ENCODE data around the gene BEND7. TPM values are rescaled to one million over a fixed set of nuclear protein-coding genes. Genes with fewer than 3 reads are reported as not detected.
"Not testable (repeated sequence)": the region's sequence is repeated elsewhere in the genome, so short reads cannot be mapped to it uniquely, and the experiment has no call there.

BEND7 gene
- total RNA-seq, 2 donors from 2014 or later, result 19.2 to 20.4 TPM

DNA sequence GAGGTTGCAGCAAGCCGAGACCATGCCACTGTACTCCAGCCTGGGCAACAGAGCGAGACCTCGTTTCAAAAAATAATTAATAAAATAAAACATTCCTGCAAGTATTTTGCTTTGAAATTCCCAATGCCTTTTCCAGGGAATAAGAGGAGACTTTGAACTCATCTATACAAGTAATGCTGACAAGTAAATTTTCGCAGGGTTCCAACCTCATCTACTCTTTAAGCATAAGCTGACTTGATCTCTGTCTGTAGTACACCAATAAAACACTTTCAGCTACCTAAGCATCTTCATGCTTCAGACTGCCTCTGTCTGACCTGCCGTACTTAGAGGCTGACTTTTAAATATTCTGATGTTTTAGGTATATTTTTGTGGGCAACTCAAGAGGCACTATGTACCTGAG, 13.7 kb upstream of the BEND7 start:
- DNase-seq, result no peak
- Histone ChIP-seq H3K9me3 (no peaks in the 10 kb centered on the region), H3K4me1 (no peaks in the 10 kb centered on the region), H3K36me3 (no peaks in the 10 kb centered on the region), H3K9ac (ENCODE audit: low read depth in 2 of 2, low read length in 2 of 2) (no peak overlapping the region), H3K27me3 (no peaks in the 10 kb centered on the region), H3K4me3 (no peak overlapping the region), H3K27ac (no peak overlapping the region)
- TF ChIP-seq, protein P1, sequence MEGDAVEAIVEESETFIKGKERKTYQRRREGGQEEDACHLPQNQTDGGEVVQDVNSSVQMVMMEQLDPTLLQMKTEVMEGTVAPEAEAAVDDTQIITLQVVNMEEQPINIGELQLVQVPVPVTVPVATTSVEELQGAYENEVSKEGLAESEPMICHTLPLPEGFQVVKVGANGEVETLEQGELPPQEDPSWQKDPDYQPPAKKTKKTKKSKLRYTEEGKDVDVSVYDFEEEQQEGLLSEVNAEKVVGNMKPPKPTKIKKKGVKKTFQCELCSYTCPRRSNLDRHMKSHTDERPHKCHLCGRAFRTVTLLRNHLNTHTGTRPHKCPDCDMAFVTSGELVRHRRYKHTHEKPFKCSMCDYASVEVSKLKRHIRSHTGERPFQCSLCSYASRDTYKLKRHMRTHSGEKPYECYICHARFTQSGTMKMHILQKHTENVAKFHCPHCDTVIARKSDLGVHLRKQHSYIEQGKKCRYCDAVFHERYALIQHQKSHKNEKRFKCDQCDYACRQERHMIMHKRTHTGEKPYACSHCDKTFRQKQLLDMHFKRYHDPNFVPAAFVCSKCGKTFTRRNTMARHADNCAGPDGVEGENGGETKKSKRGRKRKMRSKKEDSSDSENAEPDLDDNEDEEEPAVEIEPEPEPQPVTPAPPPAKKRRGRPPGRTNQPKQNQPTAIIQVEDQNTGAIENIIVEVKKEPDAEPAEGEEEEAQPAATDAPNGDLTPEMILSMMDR (IDR thresholded peaks at IDR 0.05), result no peak
- intact Hi-C loops (cut with DNase I), result no loop called here

DNA sequence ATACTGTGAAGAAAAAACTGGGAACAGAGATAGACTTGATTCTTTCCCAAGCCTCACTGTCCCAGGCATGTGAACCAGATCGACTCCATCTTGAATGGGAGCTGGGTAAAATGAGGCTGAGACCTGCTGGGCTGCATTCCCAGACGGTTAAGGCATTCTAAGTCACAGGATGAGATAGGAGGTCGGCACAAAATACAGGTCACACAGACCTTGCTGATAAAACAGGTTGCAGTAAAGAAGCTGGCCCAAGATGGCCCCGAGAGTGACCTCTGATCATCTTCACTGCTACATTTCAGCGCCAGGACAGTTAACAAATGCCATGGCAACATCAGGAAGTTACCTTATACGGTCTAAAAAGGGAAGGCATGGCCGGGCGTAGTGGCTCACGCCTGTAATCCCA, 9.2 kb upstream of the BEND7 start:
- not testable (repeated sequence) for DNase-seq; H3K27me3 ChIP-seq; H3K27ac ChIP-seq; H3K4me3 ChIP-seq; H3K4me1 ChIP-seq; H3K9ac ChIP-seq (ENCODE audit: low read depth in 2 of 2, low read length in 2 of 2); H3K9me3 ChIP-seq; H3K36me3 ChIP-seq
- intact Hi-C loops (cut with DNase I), result loop anchor here (5.0 kb wide), 1 partner anchor 166 kb away; no protein-coding TSS in a partner anchor

DNA sequence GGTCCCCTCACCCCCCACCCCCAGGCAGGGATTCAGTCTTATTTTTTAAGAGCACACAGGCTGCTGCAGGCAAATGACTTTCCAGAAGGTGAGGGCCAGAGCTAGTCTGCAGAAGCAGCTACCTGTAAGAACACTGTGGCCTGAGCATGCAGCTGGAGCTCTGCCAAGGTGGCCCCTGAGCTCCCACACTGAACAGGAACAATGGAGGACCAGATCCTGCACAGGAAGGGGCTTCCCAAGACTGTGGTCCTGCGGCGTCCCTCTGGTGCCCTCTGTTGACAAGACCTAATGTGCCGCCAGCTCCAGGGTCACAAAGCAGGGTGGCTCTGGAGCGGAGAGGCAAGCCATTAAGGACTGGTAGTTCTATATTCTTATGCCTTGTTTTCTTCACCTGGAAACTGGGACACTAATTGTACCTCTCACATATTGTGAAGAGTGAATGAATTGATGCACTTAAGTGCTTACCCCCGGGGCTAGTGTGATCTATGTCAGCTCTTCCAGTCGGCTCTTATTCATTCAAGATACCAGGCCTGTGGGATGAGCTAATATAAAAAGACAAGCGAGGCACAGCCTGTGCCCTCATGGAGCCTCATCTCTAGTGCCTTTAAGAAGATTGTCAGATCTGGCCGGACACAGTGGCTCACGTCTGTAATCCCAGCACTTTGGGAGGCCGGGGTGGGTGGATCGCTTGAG, 8.0 kb upstream of the BEND7 start:
- Histone ChIP-seq H3K27me3 (no peaks in the 10 kb centered on the region), H3K27ac (no peak overlapping the region), H3K36me3 (no peaks in the 10 kb centered on the region), H3K4me1 (no peaks in the 10 kb centered on the region), H3K9me3 (no peaks in the 10 kb centered on the region), H3K9ac (ENCODE audit: low read depth in 2 of 2, low read length in 2 of 2) (no peak overlapping the region), H3K4me3 (no peak overlapping the region)
- intact Hi-C loops (cut with DNase I), result loop anchor here (5.0 kb wide), 1 partner anchor 165 kb away; no protein-coding TSS in a partner anchor
- TF ChIP-seq, protein P1 (IDR thresholded peaks at IDR 0.05), result peak; percentile 52
- DNase-seq, result peak; percentile 51

DNA sequence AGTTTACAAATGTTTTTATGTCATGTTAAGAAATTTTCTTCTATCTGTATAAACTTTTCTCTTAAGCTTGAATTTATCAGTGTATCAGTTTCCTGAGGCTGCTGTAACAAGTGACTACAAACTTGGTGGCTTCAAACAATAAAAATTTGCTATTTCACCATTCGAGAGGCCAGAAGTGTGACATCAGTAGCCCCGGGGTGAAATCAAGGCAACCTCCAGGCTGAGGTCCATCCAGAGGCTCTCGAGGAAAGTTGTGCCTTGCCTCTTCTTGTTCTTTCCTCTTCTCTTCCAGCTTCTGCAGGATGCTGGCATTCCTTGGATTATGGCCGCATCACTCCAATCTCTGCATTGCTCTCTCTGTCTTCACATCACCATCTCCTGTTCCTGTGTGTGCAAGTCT, 6.5 kb upstream of the BEND7 start:
- intact Hi-C loops (cut with DNase I), result loop anchor here (5.0 kb wide), 1 partner anchor 163 kb away; no protein-coding TSS in a partner anchor

DNA sequence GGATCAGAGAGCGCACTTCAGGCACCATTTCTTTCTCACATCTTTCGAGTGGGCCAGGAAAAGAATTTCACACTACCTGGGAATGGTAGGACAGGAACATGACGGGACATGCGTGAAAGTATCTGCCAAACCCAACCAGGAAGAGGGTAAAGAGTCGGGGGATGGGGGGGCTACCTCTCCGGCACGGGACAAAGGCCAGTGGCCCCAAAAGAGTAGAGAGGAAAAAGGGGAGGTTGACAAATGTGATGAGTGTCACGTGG, 830 bp upstream of the BEND7 start:
- intact Hi-C loops (cut with DNase I), result no loop called here

More for the DNA sequence above, 6.5 kb upstream of the BEND7 start:
- TF ChIP-seq, protein P1 (IDR thresholded peaks at IDR 0.05), result no peak
- Histone ChIP-seq H3K9ac (ENCODE audit: low read depth in 2 of 2, low read length in 2 of 2) (no peak overlapping the region), H3K4me1 (no peaks in the 10 kb centered on the region), H3K9me3 (no peaks in the 10 kb centered on the region), H3K27me3 (no peaks in the 10 kb centered on the region), H3K36me3 (no peaks in the 10 kb centered on the region), H3K27ac (no peak overlapping the region), H3K4me3 (no peak overlapping the region)
- no peak for DNase-seq

More for the DNA sequence above, 830 bp upstream of the BEND7 start:
- Histone ChIP-seq H3K27ac (no peak overlapping the region), H3K4me1 (no peaks in the 10 kb centered on the region), H3K36me3 (no peaks in the 10 kb centered on the region), H3K9ac (ENCODE audit: low read depth in 2 of 2, low read length in 2 of 2) (peak overlapping the region; percentile 67 to 77), H3K27me3 (no peaks in the 10 kb centered on the region), H3K9me3 (no peaks in the 10 kb centered on the region), H3K4me3 (peak overlapping the region; percentile 35)
- DNase-seq, result no peak
- TF ChIP-seq, protein P1 (IDR thresholded peaks at IDR 0.05), result no peak
